K562 (cell line): ENCODE results near the gene FAM204A. TPM values are rescaled to one million over a fixed set of nuclear protein-coding genes. Genes with fewer than 3 reads are reported as not detected.

Experiments used
- ATAC-seq: fragments of 200-7000 bp; cut with Tn5 transposase; 3 replicates; pipeline ENCODE4 v1.9.1; 2020; ENCODE audit warnings: moderate library complexity
- BruUV-seq: library from RNA; stranded (reverse); fragments of 400-500 nt; replicated peaks from 2 replicates; lab custom pipeline; 2021; lab: Mats Ljungman, UMichigan
- CTCF ChIA-PET: fragments of 300-600 bp; formaldehyde crosslinking; extraction: SDS; loops from one replicate; lab custom pipeline; 2021; ENCODE audit warnings: low intra/inter-chr PET ratio; lab: Yijun Ruan, JAX
- POLR2A ChIA-PET: fragments of 300-600, 350-650 bp; sonication (Branson Sonifier 250); formaldehyde crosslinking; extraction: SDS; loops from one replicate; lab custom pipeline; 2021; ENCODE audit warnings: antibody characterized with exemption, inconsistent platforms; lab: Yijun Ruan, JAX
- DNase-seq, 4 experiments: peaks; one replicate each; pipeline versions ENCODE4 v3.0.0 to v3.0.0-alpha.2; 2011 to 2018; ENCODE audit warnings: low spot score in 3 of 4, mixed read lengths in 3 of 4; ENCODE audit errors: extremely low read depth in 1 of 4
- FAIRE-seq: peaks from 2 replicates; lab custom pipeline; 2011; peaks lifted over from hg19 to GRCh38; lab: Jason Lieb, UNC
- H2AFZ ChIP-seq: 2 replicates; pipeline ENCODE4 v1.6.0; 2011; ENCODE audit warnings: low read depth, low read length, control low read depth, inconsistent platforms
- H3K27ac ChIP-seq: fragments of 200-600 bp; 3 replicates; pipeline ENCODE4 v1.8.0; 2011; ENCODE audit warnings: low read depth, mild to moderate bottlenecking, control low read depth, inconsistent platforms, low read length, moderate library complexity, mixed read lengths; ENCODE audit errors: extremely low read depth
- H3K27me3 ChIP-seq, 2 experiments: fragments of 300-600 bp in 1 of 2; 2 replicates in 1 of 2; 3 replicates in 1 of 2; pipeline versions ENCODE4 v1.6.0 to v1.8.0; 2011; ENCODE audit warnings: inconsistent platforms in 2 of 2, low read length in 2 of 2, mild to moderate bottlenecking in 1 of 2, mixed read lengths in 1 of 2, moderate library complexity in 1 of 2; ENCODE audit not compliant: control insufficient read depth in 2 of 2, insufficient read depth in 2 of 2
- H3K36me3 ChIP-seq: fragments of 300-600 bp; 3 replicates; pipeline ENCODE4 v1.8.0; 2011; ENCODE audit warnings: mild to moderate bottlenecking, low read length, inconsistent platforms; ENCODE audit not compliant: control insufficient read depth, insufficient read depth
- H3K4me1 ChIP-seq, 2 experiments: fragments of 200-600 bp in 1 of 2; replicated peaks in 1 of 2; 2 replicates in 1 of 2; 3 replicates in 1 of 2; pipeline versions ENCODE4 v1.5.1 to v1.8.0; 2011; ENCODE audit warnings: inconsistent platforms in 2 of 2, low read length in 2 of 2, mild to moderate bottlenecking in 1 of 2, mixed read lengths in 1 of 2, moderate library complexity in 1 of 2; ENCODE audit not compliant: control insufficient read depth in 2 of 2, insufficient read depth in 2 of 2
- H3K4me2 ChIP-seq: 2 replicates; pipeline ENCODE4 v1.6.1; 2011; ENCODE audit warnings: low read length, control low read depth, inconsistent platforms, mixed read lengths; ENCODE audit not compliant: insufficient read depth
- H3K4me3 ChIP-seq: fragments of 200-600 bp; sonication (generic), shearing (Covaris generic); 2 replicates; pipeline ENCODE4 v1.5.1; 2016; ENCODE audit warnings: control low read depth, inconsistent platforms
- H3K79me2 ChIP-seq: fragments of 200-600 bp; 3 replicates; pipeline ENCODE4 v1.8.0; 2011; ENCODE audit warnings: low read length, inconsistent platforms; ENCODE audit not compliant: control insufficient read depth, insufficient read depth
- H3K9ac ChIP-seq, 2 experiments: 2 replicates each; pipeline versions ENCODE4 v1.6.0 to v1.6.1; 2011; ENCODE audit warnings: low read depth in 2 of 2, low read length in 2 of 2, control low read depth in 1 of 2, inconsistent platforms in 1 of 2, mild to moderate bottlenecking in 1 of 2, mixed read lengths in 1 of 2; ENCODE audit not compliant: insufficient read depth in 1 of 2
- H3K9me1 ChIP-seq: one replicate; pipeline ENCODE4 v1.6.0; 2011; ENCODE audit warnings: inconsistent platforms, mild to moderate bottlenecking, low read length, moderate library complexity; ENCODE audit not compliant: control insufficient read depth, insufficient read depth
- H3K9me3 ChIP-seq: replicated peaks from 2 replicates; pipeline ENCODE4 v1.5.1; 2011; ENCODE audit warnings: low read depth, low read length, inconsistent platforms; ENCODE audit not compliant: control insufficient read depth, insufficient read depth
- H4K20me1 ChIP-seq: replicated peaks from 2 replicates; pipeline ENCODE4 v1.6.1; 2011; ENCODE audit warnings: low read length, inconsistent platforms, mixed read lengths; ENCODE audit not compliant: control insufficient read depth, insufficient read depth
- ATF6 ChIP-seq: sonication (generic); formaldehyde crosslinking; IDR thresholded peaks from 2 replicates; pipeline ENCODE4 v1.4.0; 2020; ENCODE audit warnings: mild to moderate bottlenecking, missing genetic modification reagents
- DACH1 ChIP-seq: fragments of 450-650 bp; IDR thresholded peaks from 2 replicates; pipeline ENCODE4 v1.6.1; 2018; ENCODE audit not compliant: partially characterized antibody
- ESRRA ChIP-seq: fragments of 450-650 bp; IDR thresholded peaks from 2 replicates; pipeline ENCODE4 v1.6.1; 2014; ENCODE audit warnings: low read depth, mild to moderate bottlenecking, moderate library complexity, borderline replicate concordance
- ESRRB ChIP-seq: fragments of 250-450 bp; sonication (Bioruptor Pico); IDR thresholded peaks from 2 replicates; pipeline ENCODE4 v1.5.0; 2020; ENCODE audit warnings: mild to moderate bottlenecking, moderate library complexity, borderline replicate concordance
- FOXK1 ChIP-seq: sonication (generic); formaldehyde crosslinking; IDR thresholded peaks from 2 replicates; pipeline ENCODE4 v1.8.0; 2022; ENCODE audit warnings: missing genetic modification reagents, mild to moderate bottlenecking, borderline replicate concordance
- NR1H2 ChIP-seq: sonication (generic); formaldehyde crosslinking; IDR thresholded peaks from 2 replicates; pipeline ENCODE4 v1.4.0; 2020; ENCODE audit warnings: mild to moderate bottlenecking, missing genetic modification reagents
- THRA ChIP-seq: fragments of 450-650 bp; IDR thresholded peaks from 2 replicates; pipeline ENCODE4 v1.6.1; 2017; ENCODE audit warnings: mild to moderate bottlenecking, moderate library complexity
- XRCC5 ChIP-seq: fragments of 200-400 bp; formaldehyde crosslinking; IDR thresholded peaks from 2 replicates; pipeline ENCODE4 v1.6.1; 2017; ENCODE audit warnings: low read depth, mild to moderate bottlenecking, low read length
- ZBTB2 ChIP-seq: fragments of 450-650 bp; IDR thresholded peaks from 2 replicates; pipeline ENCODE4 v1.6.1; 2016; ENCODE audit warnings: antibody characterized with exemption
- ZNF311 ChIP-seq: fragments of 250-450 bp; sonication (Bioruptor Pico); IDR thresholded peaks from 2 replicates; pipeline ENCODE4 v1.4.0; 2020; ENCODE audit warnings: mild to moderate bottlenecking, moderate library complexity
- ZNF445 ChIP-seq: fragments of 250-450 bp; sonication (Bioruptor Pico); IDR thresholded peaks from 2 replicates; pipeline ENCODE4 v1.4.0; 2020; ENCODE audit warnings: low read depth, mild to moderate bottlenecking, moderate library complexity
- ZNF644 ChIP-seq: fragments of 200-800 bp; sonication (Bioruptor generic); IDR thresholded peaks from 2 replicates; pipeline ENCODE4 v1.6.1; 2016; ENCODE audit warnings: low read depth, missing genetic modification characterization, missing compliant biosample characterization
- WGBS: fragments of 100-300 bp; shearing (Covaris generic); methylation state at CpG from one replicate; pipeline ENCODE4 v1.1.6; 2016; ENCODE audit warnings: low coverage, mixed read lengths; ENCODE audit not compliant: insufficient coverage; ENCODE audit errors: missing lambda C conversion rate; 5-methylcytosine and 5-hydroxymethylcytosine counted together
- in situ Hi-C: fragments of 300-500 bp; cut with MboI; formaldehyde crosslinking; loops from 4 replicates; pipeline ENCODE4 v1.15.0; 2018; ENCODE audit warnings: inconsistent platforms, mixed read lengths
- intact Hi-C: fragments of 100-400 bp; cut with micrococcal nuclease; formaldehyde crosslinking; loops from 2 replicates; pipeline ENCODE4 v1.14.2; 2022
- polyA plus RNA-seq, 8 experiments: library from polyadenylated mRNA; depleted of rRNA in 4 of 8; stranded (reverse) in 5 of 8; unstranded in 3 of 8; fragments of >200 nt; fragmentation: Nextera tagmentation in 2 of 8; fragmentation: Illumina TruSeq in 1 of 8; extraction: Ambion mirVana in 2 of 8; extraction: Trizol in 1 of 8; gene quantifications; 2 replicates each; pipeline versions ENCODE4 v1.2.1 to v1.2.3, GENCODE V29; 2011 to 2014; ENCODE audit warnings: inconsistent platforms in 1 of 8, missing spikeins in 1 of 8
- total RNA-seq, 7 experiments: library from RNA; depleted of rRNA in 6 of 7; stranded (reverse); fragments of >200 nt in 6 of 7; fragmentation: Illumina TruSeq in 2 of 7; extraction: Trizol in 2 of 7; gene quantifications; 2 replicates each; pipeline versions ENCODE4 v1.2.1 to v1.2.3, GENCODE V29; 2011 to 2021; ENCODE audit warnings: low replicate concordance in 1 of 7

Gene FAM204A
- total and polyA plus RNA-seq, 9 of the 15 experiments (the other 6 are each of a cell fraction or from before 2014, with no cell fraction given), result 29.0 to 64.5 (median 44.9) TPM

- H3K27ac ChIP-seq, result no peak overlapping the region
- BruUV-seq, result no TSS peak
- DNase-seq, result no peak
- H3K36me3 ChIP-seq, result no peaks in the 10 kb centered on the region
- H4K20me1 ChIP-seq, result no peaks in the 10 kb centered on the region; the same call in 1 of the 2 replicates
- no peak overlapping the region for H3K4me2 ChIP-seq
- H3K4me1 ChIP-seq, result no peaks in the 10 kb centered on the region
- no peak overlapping the region for H2AFZ ChIP-seq
- H3K9me3 ChIP-seq, result no peaks in the 10 kb centered on the region
- ATAC-seq, result no peak
- H3K9me1 ChIP-seq, result no peaks in the 10 kb centered on the region
- no peak for FAIRE-seq
- no peaks in the 10 kb centered on the region; a peak in 2 of 5 replicates for H3K27me3 ChIP-seq
- POLR2A ChIA-PET, result no interaction called here
- H3K9ac ChIP-seq, result no peak overlapping the region
- H3K79me2 ChIP-seq, result no peaks in the 10 kb centered on the region
- intact Hi-C loops, result no loop called here
- in situ Hi-C loops, result no loop called here
- CTCF ChIA-PET, result no interaction called here
- TF ChIP-seq ZNF445 (no peak), ESRRA (no peak)
- no peak overlapping the region for H3K4me3 ChIP-seq
These were observed 65.9 kb downstream of the FAM204A start for GRCh38 chr10:118276204-118276603.

GRCh38 chr10:118273662-118274061 lies 68.5 kb downstream of the FAM204A start:
- H3K4me3 ChIP-seq, result no peak overlapping the region
- no peaks in the 10 kb centered on the region for H3K79me2 ChIP-seq
- no peaks in the 10 kb centered on the region for H3K4me1 ChIP-seq
- no peak overlapping the region for H3K4me2 ChIP-seq
- in situ Hi-C loops, result no loop called here
- H3K9me3 ChIP-seq, result no peaks in the 10 kb centered on the region
- no peak for ATAC-seq
- no peak for FAIRE-seq
- WGBS, result 0% methylated on average over 1 of the region's 1 CpG
- no peak overlapping the region for H2AFZ ChIP-seq
- ChIA-PET POLR2A (interaction anchor here (1.2 kb wide), 1 partner anchor 618 kb away, joined by 3 read pairs; no protein-coding TSS in a partner anchor), CTCF (no interaction called here)
- no peak overlapping the region for H3K27ac ChIP-seq
- H3K9ac ChIP-seq, result no peak overlapping the region
- DNase-seq, result no peak
- peaks cover 0 to 13% of the 10 kb centered on the region in 2 experiments; a peak in 4 of 5 replicates for H3K27me3 ChIP-seq
- H4K20me1 ChIP-seq, result no peaks in the 10 kb centered on the region; the same call in 1 of the 2 replicates
- H3K36me3 ChIP-seq, result no peaks in the 10 kb centered on the region
- no peaks in the 10 kb centered on the region for H3K9me1 ChIP-seq
- intact Hi-C loops, result no loop called here
- no TSS peak for BruUV-seq
- TF ChIP-seq ZNF644 (no peak), ZNF311 (CRISPR knock-in tag) (no peak), XRCC5 (no peak), ESRRB (CRISPR knock-in tag) (no peak), FOXK1 (CRISPR knock-in tag) (no peak), DACH1 (peak; percentile 81), ATF6 (CRISPR knock-in tag) (no peak), THRA (no peak), NR1H2 (no peak), ZBTB2 (peak; percentile 40; the same call in 1 of the 2 replicates)
